LHCN-M2 (cell line): ENCODE results near the gene SLIT1. TPM values are rescaled to one million over a fixed set of nuclear protein-coding genes. Genes with fewer than 3 reads are reported as not detected.
A peak's percentile ranks its signal among the peaks of the same experiment; 100 is the strongest.

Experiments
- DNase-seq: peaks from one replicate; pipeline ENCODE4 v3.0.0-alpha.2; 2012; ENCODE audit warnings: low read depth
- total RNA-seq: library from RNA; depleted of rRNA; stranded (reverse); fragments of >200 nt; gene quantifications from 2 replicates; pipeline ENCODE4 v1.2.3, GENCODE V29; 2014

Gene SLIT1
- total RNA-seq, 1 experiment from 2014 or later: under 0.01 TPM

GRCh38 chr10:97173036-97173435 lies 12.7 kb downstream of the SLIT1 start:
- DNase-seq: no peak

GRCh38 chr10:97171001-97171400 lies 14.8 kb downstream of the SLIT1 start:
- no peak for DNase-seq

GRCh38 chr10:97169911-97170693 lies 15.7 kb downstream of the SLIT1 start:
- no peak for DNase-seq

- DNase-seq: no peak
These were observed 16.7 kb downstream of the SLIT1 start for GRCh38 chr10:97169063-97169462.

GRCh38 chr10:97168645-97169044 lies 17.1 kb downstream of the SLIT1 start:
- no peak for DNase-seq

GRCh38 chr10:97165499-97165898 lies 20.3 kb downstream of the SLIT1 start:
- DNase-seq: no peak

GRCh38 chr10:97163781-97164501 lies 21.8 kb downstream of the SLIT1 start:
- DNase-seq: no peak

- no peak for DNase-seq
These were observed 22.6 kb downstream of the SLIT1 start for GRCh38 chr10:97163181-97163580.

- DNase-seq: no peak
These were observed 26.0 kb downstream of the SLIT1 start for GRCh38 chr10:97159646-97160305.

- DNase-seq: peak; percentile 10
These were observed 28.1 kb downstream of the SLIT1 start for GRCh38 chr10:97157578-97158095.

GRCh38 chr10:97154781-97155180 lies 31.0 kb downstream of the SLIT1 start:
- DNase-seq: no peak

- no peak for DNase-seq
These were observed 31.6 kb downstream of the SLIT1 start for GRCh38 chr10:97154162-97154561.

- DNase-seq: no peak
These were observed 32.4 kb downstream of the SLIT1 start for GRCh38 chr10:97153270-97153850.

- no peak for DNase-seq
These were observed 34.3 kb downstream of the SLIT1 start for GRCh38 chr10:97151307-97151914.

GRCh38 chr10:97150616-97151015 lies 35.1 kb downstream of the SLIT1 start:
- DNase-seq: no peak

GRCh38 chr10:97150013-97150595 lies 35.7 kb downstream of the SLIT1 start:
- no peak for DNase-seq

GRCh38 chr10:97149079-97149531 lies 36.7 kb downstream of the SLIT1 start:
- no peak for DNase-seq

- DNase-seq: no peak
These were observed 41.5 kb downstream of the SLIT1 start for GRCh38 chr10:97144297-97144696.

- no peak for DNase-seq
These were observed 42.9 kb downstream of the SLIT1 start for GRCh38 chr10:97142834-97143233.

- DNase-seq: no peak
These were observed 44.6 kb downstream of the SLIT1 start for GRCh38 chr10:97140902-97141745.
